ENCODE results near the gene MPC1L.

MPC1L gene

GRCh38 chrX:40603446-40603845, 19.8 kb upstream of the MPC1L start:
- no peak for DNase-seq (ENCODE audit: low read depth in 1 of 2, low spot score in 1 of 2)
- Histone ChIP-seq H3K27ac (replicated peaks) (no peak overlapping the region), H3K27me3 (ENCODE audit: insufficient read depth, poor library complexity, severe bottlenecking) (no peaks in the 10 kb centered on the region), H3K4me3 (replicated peaks; ENCODE audit: insufficient read depth, low read length) (no peak overlapping the region)
- TF ChIP-seq GABPA (IDR thresholded peaks at IDR 0.05; ENCODE audit: low read depth) (no peak), SPI1 (IDR thresholded peaks at IDR 0.05; ENCODE audit: borderline replicate concordance, low read depth) (no peak), CTCF (IDR thresholded peaks at IDR 0.05; ENCODE audit: insufficient read depth, low read length) (no peak), POLR2AphosphoS5 (IDR thresholded peaks at IDR 0.05; ENCODE audit: low read depth) (no peak), REST (IDR thresholded peaks at IDR 0.05; ENCODE audit: insufficient replicate concordance, low read depth) (no peak)

- DNase-seq (ENCODE audit: low read depth in 1 of 2, low spot score in 1 of 2): no peak
- no peak overlapping the region for H3K27ac ChIP-seq (replicated peaks)
- H3K4me3 ChIP-seq (replicated peaks; ENCODE audit: insufficient read depth, low read length): no peak overlapping the region
- TF ChIP-seq SPI1 (IDR thresholded peaks at IDR 0.05; ENCODE audit: borderline replicate concordance, low read depth) (no peak), CTCF (IDR thresholded peaks at IDR 0.05; ENCODE audit: insufficient read depth, low read length) (no peak), REST (IDR thresholded peaks at IDR 0.05; ENCODE audit: insufficient replicate concordance, low read depth) (no peak), POLR2AphosphoS5 (IDR thresholded peaks at IDR 0.05; ENCODE audit: low read depth) (no peak), GABPA (IDR thresholded peaks at IDR 0.05; ENCODE audit: low read depth) (no peak)
- H3K27me3 ChIP-seq (ENCODE audit: insufficient read depth, poor library complexity, severe bottlenecking): no peaks in the 10 kb centered on the region
Observed at GRCh38 chrX:40607381-40607780, 15.8 kb upstream of the MPC1L start.

GRCh38 chrX:40612511-40612910, 10.7 kb upstream of the MPC1L start:
- H3K27me3 ChIP-seq (ENCODE audit: insufficient read depth, poor library complexity, severe bottlenecking): no peaks in the 10 kb centered on the region
- no peak for DNase-seq (ENCODE audit: low read depth in 1 of 2, low spot score in 1 of 2)
- no peak for TF ChIP-seq REST (IDR thresholded peaks at IDR 0.05; ENCODE audit: insufficient replicate concordance, low read depth)
- TF ChIP-seq CTCF (IDR thresholded peaks at IDR 0.05; ENCODE audit: insufficient read depth, low read length): no peak
- TF ChIP-seq POLR2AphosphoS5 (IDR thresholded peaks at IDR 0.05; ENCODE audit: low read depth): no peak
- TF ChIP-seq GABPA (IDR thresholded peaks at IDR 0.05; ENCODE audit: low read depth): no peak
- no peak for TF ChIP-seq SPI1 (IDR thresholded peaks at IDR 0.05; ENCODE audit: borderline replicate concordance, low read depth)
- no peak overlapping the region for H3K4me3 ChIP-seq (replicated peaks; ENCODE audit: insufficient read depth, low read length)
- no peak overlapping the region for H3K27ac ChIP-seq (replicated peaks)

Data from HL-60 (cell line).